ENCODE results near the gene LIMK2.

GRCh38 chr22:31277741-31278140 lies 65.6 kb downstream of the LIMK2 start:
- TF ChIP-seq CTCF (IDR thresholded peaks at IDR 0.05) (no peak), POLR2A (IDR thresholded peaks at IDR 0.05) (no peak)
